ENCODE measurements around the gene AOX1.
"Not testable (repeated sequence)": the region's sequence is repeated elsewhere in the genome, so short reads cannot be mapped to it uniquely, and the experiment has no call there.

AOX1 gene

DNA sequence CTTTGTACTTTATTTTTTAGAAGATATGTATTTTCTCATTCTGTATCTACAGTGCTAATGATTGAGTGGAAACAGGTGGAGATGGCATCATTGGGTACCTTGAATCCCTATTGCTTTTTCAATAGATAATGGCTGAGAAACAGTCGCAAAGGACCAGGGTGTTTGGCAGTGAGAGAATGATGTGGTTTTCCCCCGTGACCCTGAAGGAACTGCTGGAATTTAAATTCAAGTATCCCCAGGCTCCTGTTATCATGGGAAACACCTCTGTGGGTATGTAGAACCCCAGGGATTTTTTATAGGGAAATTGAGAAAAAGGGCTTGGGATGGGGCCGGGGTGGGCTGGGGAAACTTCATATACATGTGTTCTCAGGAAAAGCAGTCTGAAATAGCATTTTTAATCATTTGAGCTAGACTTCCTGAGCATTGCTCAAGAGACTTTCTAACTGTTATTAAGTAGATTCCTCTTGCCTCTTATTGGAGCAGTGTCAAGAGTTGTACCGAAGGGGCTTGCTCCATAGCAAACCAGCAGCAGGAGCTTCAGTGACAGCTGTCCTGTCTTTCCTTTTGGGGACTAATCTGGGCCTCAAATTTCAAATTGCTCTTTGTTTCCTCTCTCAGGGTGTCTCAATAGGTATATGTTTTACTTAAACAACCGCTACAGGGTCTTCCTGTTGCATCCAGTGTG, 18.9 kb downstream of the AOX1 start:
- Histone ChIP-seq H3K27ac (ENCODE audit: low read depth, low read length) (no peak overlapping the region), H3K4me2 (ENCODE audit: low read length) (no peak overlapping the region), H3F3A (ENCODE audit: control insufficient read depth, insufficient read depth) (no peaks in the 10 kb centered on the region), H3K4me1 (ENCODE audit: control insufficient read depth, low read length) (no peaks in the 10 kb centered on the region), H3K36me3 (ENCODE audit: control insufficient read depth, low read length) (no peaks in the 10 kb centered on the region), H3K27me3 (ENCODE audit: control insufficient read depth, low read length) (peaks cover 18% of the 10 kb centered on the region), H3K79me2 (ENCODE audit: control insufficient read depth, low read length) (no peaks in the 10 kb centered on the region), H3K4me3 (ENCODE audit: low read length) (no peak overlapping the region), H3K9me3 (ENCODE audit: control insufficient read depth, insufficient read depth, low read length) (no peaks in the 10 kb centered on the region), H4K20me1 (ENCODE audit: control insufficient read depth, insufficient read depth, low read depth, low read length) (no peaks in the 10 kb centered on the region), H3K9me2 (replicated peaks; ENCODE audit: control insufficient read depth, low read length) (no peaks in the 10 kb centered on the region)
- TF ChIP-seq, protein P1, sequence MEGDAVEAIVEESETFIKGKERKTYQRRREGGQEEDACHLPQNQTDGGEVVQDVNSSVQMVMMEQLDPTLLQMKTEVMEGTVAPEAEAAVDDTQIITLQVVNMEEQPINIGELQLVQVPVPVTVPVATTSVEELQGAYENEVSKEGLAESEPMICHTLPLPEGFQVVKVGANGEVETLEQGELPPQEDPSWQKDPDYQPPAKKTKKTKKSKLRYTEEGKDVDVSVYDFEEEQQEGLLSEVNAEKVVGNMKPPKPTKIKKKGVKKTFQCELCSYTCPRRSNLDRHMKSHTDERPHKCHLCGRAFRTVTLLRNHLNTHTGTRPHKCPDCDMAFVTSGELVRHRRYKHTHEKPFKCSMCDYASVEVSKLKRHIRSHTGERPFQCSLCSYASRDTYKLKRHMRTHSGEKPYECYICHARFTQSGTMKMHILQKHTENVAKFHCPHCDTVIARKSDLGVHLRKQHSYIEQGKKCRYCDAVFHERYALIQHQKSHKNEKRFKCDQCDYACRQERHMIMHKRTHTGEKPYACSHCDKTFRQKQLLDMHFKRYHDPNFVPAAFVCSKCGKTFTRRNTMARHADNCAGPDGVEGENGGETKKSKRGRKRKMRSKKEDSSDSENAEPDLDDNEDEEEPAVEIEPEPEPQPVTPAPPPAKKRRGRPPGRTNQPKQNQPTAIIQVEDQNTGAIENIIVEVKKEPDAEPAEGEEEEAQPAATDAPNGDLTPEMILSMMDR (IDR thresholded peaks at IDR 0.05; ENCODE audit: low read depth, low read length, poor library complexity, severe bottlenecking): no peak
- TF ChIP-seq EZH2phosphoT487 (IDR thresholded peaks at IDR 0.05; ENCODE audit: borderline replicate concordance, low read length): no peak

DNA sequence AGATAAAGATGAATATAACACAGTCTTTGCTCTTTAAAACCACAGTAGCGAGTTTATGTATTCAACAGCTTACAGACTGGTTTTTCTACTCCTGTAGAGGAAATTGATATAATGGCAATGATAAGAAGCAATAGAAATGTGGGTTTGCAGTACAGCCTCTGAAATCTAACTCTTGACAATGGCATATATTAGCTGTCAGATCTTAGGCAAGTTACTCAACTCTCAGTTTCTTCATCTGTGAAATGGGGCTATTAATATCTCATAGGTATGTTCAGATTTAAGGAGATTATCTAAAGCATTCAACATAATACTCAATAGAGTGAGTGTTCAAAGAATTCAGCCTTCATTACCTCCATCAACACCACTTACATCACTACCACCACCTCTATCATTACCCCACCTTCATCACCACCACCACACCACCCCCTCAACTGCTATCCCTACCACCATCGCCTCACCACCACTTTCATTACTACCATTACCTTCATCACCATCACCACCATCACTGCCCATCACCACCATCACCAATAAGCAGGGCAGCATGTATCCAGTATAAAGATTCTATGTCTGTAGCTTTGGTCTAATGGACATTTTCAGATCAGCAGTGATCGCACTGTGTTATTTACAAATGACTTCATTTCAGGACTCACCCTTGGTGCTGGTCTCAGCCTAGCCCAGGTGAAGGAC, 22.7 kb downstream of the AOX1 start:
- Histone ChIP-seq H3K27me3 (ENCODE audit: control insufficient read depth, low read length) (peaks cover 19% of the 10 kb centered on the region), H3K9me3 (ENCODE audit: control insufficient read depth, insufficient read depth, low read length) (no peaks in the 10 kb centered on the region), H3K9me2 (replicated peaks; ENCODE audit: control insufficient read depth, low read length) (no peaks in the 10 kb centered on the region), H3K4me1 (ENCODE audit: control insufficient read depth, low read length) (no peaks in the 10 kb centered on the region), H3K4me2 (ENCODE audit: low read length) (no peak overlapping the region), H4K20me1 (ENCODE audit: control insufficient read depth, insufficient read depth, low read depth, low read length) (no peaks in the 10 kb centered on the region), H3F3A (ENCODE audit: control insufficient read depth, insufficient read depth) (no peaks in the 10 kb centered on the region), H3K27ac (ENCODE audit: low read depth, low read length) (no peak overlapping the region), H3K36me3 (ENCODE audit: control insufficient read depth, low read length) (no peaks in the 10 kb centered on the region), H3K4me3 (ENCODE audit: low read length) (no peak overlapping the region), H3K79me2 (ENCODE audit: control insufficient read depth, low read length) (no peaks in the 10 kb centered on the region)
- TF ChIP-seq, protein P1 (IDR thresholded peaks at IDR 0.05; ENCODE audit: low read depth, low read length, poor library complexity, severe bottlenecking): no peak
- TF ChIP-seq EZH2phosphoT487 (IDR thresholded peaks at IDR 0.05; ENCODE audit: borderline replicate concordance, low read length): no peak

DNA sequence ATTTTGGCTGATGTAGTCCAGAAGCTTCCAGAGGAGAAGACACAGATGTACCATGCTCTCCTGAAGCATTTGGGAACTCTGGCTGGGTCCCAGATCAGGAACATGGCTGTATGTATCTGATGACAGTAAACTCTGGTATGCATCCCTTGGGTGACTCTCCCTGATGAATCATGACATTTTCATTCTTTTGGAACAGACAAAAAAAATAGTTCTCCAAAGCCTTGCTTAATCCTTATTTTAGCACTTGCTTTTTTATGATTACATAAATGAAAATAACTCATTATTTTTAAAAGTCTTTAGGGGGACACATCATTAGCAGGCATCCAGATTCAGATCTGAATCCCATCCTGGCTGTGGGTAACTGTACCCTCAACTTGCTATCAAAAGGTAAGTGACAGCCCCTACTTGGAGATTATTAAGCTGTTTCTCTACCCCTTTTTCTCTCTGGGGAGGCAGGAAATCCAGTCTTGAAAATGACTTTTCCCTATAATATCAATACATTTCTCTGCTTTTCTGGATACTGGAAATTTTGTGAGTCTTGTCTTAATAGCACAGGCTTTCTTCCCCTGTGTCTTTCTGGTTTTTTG, 23.3 kb downstream of the AOX1 start:
- TF ChIP-seq EZH2phosphoT487 (IDR thresholded peaks at IDR 0.05; ENCODE audit: borderline replicate concordance, low read length): no peak
- TF ChIP-seq, protein P1 (IDR thresholded peaks at IDR 0.05; ENCODE audit: low read depth, low read length, poor library complexity, severe bottlenecking): no peak
- H3K4me3 ChIP-seq (ENCODE audit: low read length): no peak overlapping the region
- peaks cover 21% of the 10 kb centered on the region for H3K27me3 ChIP-seq (ENCODE audit: control insufficient read depth, low read length)
- H3K4me1 ChIP-seq (ENCODE audit: control insufficient read depth, low read length): no peaks in the 10 kb centered on the region
- H3K79me2 ChIP-seq (ENCODE audit: control insufficient read depth, low read length): no peaks in the 10 kb centered on the region
- H3K9me2 ChIP-seq (replicated peaks; ENCODE audit: control insufficient read depth, low read length): no peaks in the 10 kb centered on the region
- no peaks in the 10 kb centered on the region for H4K20me1 ChIP-seq (ENCODE audit: control insufficient read depth, insufficient read depth, low read depth, low read length)
- no peaks in the 10 kb centered on the region for H3F3A ChIP-seq (ENCODE audit: control insufficient read depth, insufficient read depth)
- H3K27ac ChIP-seq (ENCODE audit: low read depth, low read length): no peak overlapping the region
- no peaks in the 10 kb centered on the region for H3K36me3 ChIP-seq (ENCODE audit: control insufficient read depth, low read length)
- H3K9me3 ChIP-seq (ENCODE audit: control insufficient read depth, insufficient read depth, low read length): no peaks in the 10 kb centered on the region
- H3K4me2 ChIP-seq (ENCODE audit: low read length): no peak overlapping the region

DNA sequence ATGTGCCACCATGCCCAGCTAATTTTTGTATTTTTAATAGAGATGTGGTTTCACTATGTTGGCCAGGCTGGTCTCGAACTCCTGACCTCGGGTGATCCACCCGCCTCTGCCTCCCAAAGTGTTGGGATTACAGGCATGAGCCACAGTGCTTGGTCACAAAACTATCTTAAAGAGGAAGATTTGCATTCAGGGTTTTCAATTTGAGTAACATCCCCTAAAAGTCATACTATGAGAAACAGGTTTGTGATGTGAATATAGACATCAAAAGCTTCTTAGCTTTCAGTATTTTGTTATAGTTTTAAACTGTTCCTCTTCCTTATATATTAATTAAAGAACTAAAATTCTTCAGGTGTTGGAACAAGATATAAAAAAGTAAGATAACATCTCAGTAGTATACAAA, 24.4 kb downstream of the AOX1 start:
- H3K4me1 ChIP-seq (ENCODE audit: control insufficient read depth, low read length); H3K27ac ChIP-seq (ENCODE audit: low read depth, low read length); H3F3A ChIP-seq (ENCODE audit: control insufficient read depth, insufficient read depth); H3K79me2 ChIP-seq (ENCODE audit: control insufficient read depth, low read length); H4K20me1 ChIP-seq (ENCODE audit: control insufficient read depth, insufficient read depth, low read depth, low read length); H3K9me3 ChIP-seq (ENCODE audit: control insufficient read depth, insufficient read depth, low read length); H3K36me3 ChIP-seq (ENCODE audit: control insufficient read depth, low read length); H3K4me3 ChIP-seq (ENCODE audit: low read length); H3K9me2 ChIP-seq (replicated peaks; ENCODE audit: control insufficient read depth, low read length); H3K4me2 ChIP-seq (ENCODE audit: low read length): not testable (repeated sequence)
- peaks cover 18% of the 10 kb centered on the region for H3K27me3 ChIP-seq (ENCODE audit: control insufficient read depth, low read length)
